Colonic mucosa (tissue), 4 donors: ENCODE data around the gene ETV5. TPM values are rescaled to one million over a fixed set of nuclear protein-coding genes. Genes with fewer than 3 reads are reported as not detected.

Experiments
- DNase-seq: peaks from one replicate; pipeline ENCODE4 v3.0.0-alpha.2; 2020
- H3K27ac ChIP-seq: fragments of 200-600 bp; one replicate; pipeline ENCODE4 v1.8.0; 2021
- H3K27me3 ChIP-seq: fragments of 200-600 bp; one replicate; pipeline ENCODE4 v1.8.0; 2021
- H3K36me3 ChIP-seq: fragments of 200-600 bp; one replicate; pipeline ENCODE4 v1.8.0; 2021
- H3K4me1 ChIP-seq: fragments of 200-600 bp; one replicate; pipeline ENCODE4 v1.8.0; 2021; ENCODE audit warnings: mild to moderate bottlenecking
- H3K4me3 ChIP-seq: fragments of 200-600 bp; one replicate; pipeline ENCODE4 v1.8.0; 2021
- H3K9ac ChIP-seq, 2 donors: one replicate each; pipeline ENCODE4 v1.7.0; 2013; ENCODE audit warnings: control low read depth in 2 of 2, low read depth in 2 of 2, low read length in 2 of 2
- H3K9me3 ChIP-seq: fragments of 200-600 bp; one replicate; pipeline ENCODE4 v1.8.0; 2021
- CTCF ChIP-seq: fragments of 200-600 bp; IDR thresholded peaks from one replicate; pipeline ENCODE4 v1.8.0; 2022; ENCODE audit warnings: antibody characterized with exemption, mild to moderate bottlenecking
- intact Hi-C: fragments of 100-400 bp; cut with DNase I; formaldehyde crosslinking; loops from one replicate; pipeline ENCODE4 v1.14.1; 2022
- total RNA-seq, 2 donors: library from RNA; stranded (reverse); fragmentation: NEBNext Ultra II Directional in 1 of 2; extraction: Animal tissue kit (Norgen Biotek cat#: 25700) in 1 of 2; gene quantifications; one replicate each; pipeline ENCODE4 v1.2.1, GENCODE V29; 2021
- donor health status: healthy.
- donor health status: DM: no; HTN: no; CAD: no.
- donor health status: DM: no; HTN: no; CAD: no.

ETV5 gene
- total RNA-seq, 2 donors from 2014 or later = 3.1 TPM

- Histone ChIP-seq H3K36me3 (no peaks in the 10 kb centered on the region), H3K4me1 (no peaks in the 10 kb centered on the region)
- intact Hi-C loops = no loop called here
Measured at GRCh38 chr3:186150041-186150830, 41.3 kb upstream of the ETV5 start.

GRCh38 chr3:186149319-186149960, 40.6 kb upstream of the ETV5 start:
- no peak for DNase-seq
- Histone ChIP-seq H3K4me1 (no peaks in the 10 kb centered on the region), H3K9me3 (no peaks in the 10 kb centered on the region), H3K27ac (no peak overlapping the region), H3K4me3 (no peak overlapping the region), H3K27me3 (no peaks in the 10 kb centered on the region), H3K9ac (no peak overlapping the region), H3K36me3 (no peaks in the 10 kb centered on the region)
- no peak for TF ChIP-seq CTCF
- intact Hi-C loops = no loop called here

More at GRCh38 chr3:186150041-186150830, 41.3 kb upstream of the ETV5 start:
- Histone ChIP-seq H3K27ac (no peak overlapping the region), H3K9me3 (no peaks in the 10 kb centered on the region), H3K4me3 (no peak overlapping the region), H3K9ac (no peak overlapping the region), H3K27me3 (no peaks in the 10 kb centered on the region)
- DNase-seq = no peak
- TF ChIP-seq CTCF = no peak

- no peaks in the 10 kb centered on the region for H3K9me3 ChIP-seq
Measured at GRCh38 chr3:186144257-186144656, 35.4 kb upstream of the ETV5 start.

GRCh38 chr3:186143250-186143649, 34.4 kb upstream of the ETV5 start:
- H3K4me1 ChIP-seq = no peaks in the 10 kb centered on the region
- H3K27ac ChIP-seq = no peak overlapping the region
- H3K27me3 ChIP-seq = no peaks in the 10 kb centered on the region
- H3K36me3 ChIP-seq = no peaks in the 10 kb centered on the region
- no peak for TF ChIP-seq CTCF
- intact Hi-C loops = no loop called here
- H3K4me3 ChIP-seq = no peak overlapping the region
- H3K9me3 ChIP-seq = no peaks in the 10 kb centered on the region
- no peak overlapping the region for H3K9ac ChIP-seq
- no peak for DNase-seq

More at GRCh38 chr3:186144257-186144656, 35.4 kb upstream of the ETV5 start:
- TF ChIP-seq CTCF = no peak
- H3K4me1 ChIP-seq = no peaks in the 10 kb centered on the region
- no peak overlapping the region for H3K9ac ChIP-seq
- no peak for DNase-seq
- H3K4me3 ChIP-seq = no peak overlapping the region
- no peaks in the 10 kb centered on the region for H3K27me3 ChIP-seq
- H3K27ac ChIP-seq = no peak overlapping the region
- intact Hi-C loops = no loop called here
- no peaks in the 10 kb centered on the region for H3K36me3 ChIP-seq

- no peak for TF ChIP-seq CTCF
- no peak overlapping the region for H3K27ac ChIP-seq
- H3K9ac ChIP-seq = no peak overlapping the region
- no peak for DNase-seq
- intact Hi-C loops = no loop called here
- no peaks in the 10 kb centered on the region for H3K27me3 ChIP-seq
- no peaks in the 10 kb centered on the region for H3K36me3 ChIP-seq
- no peaks in the 10 kb centered on the region for H3K9me3 ChIP-seq
- no peaks in the 10 kb centered on the region for H3K4me1 ChIP-seq
- H3K4me3 ChIP-seq = no peak overlapping the region
Measured at GRCh38 chr3:186142393-186142932, 33.6 kb upstream of the ETV5 start.
